AG09319 (cell line): ENCODE data around the gene CRIP3.

Experiments used
- DNase-seq: peaks from one replicate; pipeline ENCODE4 v3.0.0-alpha.2; 2010; ENCODE audit warnings: low read depth; ENCODE audit errors: extremely low read depth
- CTCF ChIP-seq: IDR thresholded peaks from 2 replicates; pipeline ENCODE4 v1.5.1; 2011; ENCODE audit warnings: low read depth, mild to moderate bottlenecking, inconsistent platforms, low read length, moderate library complexity

The CRIP3 gene

GRCh38 chr6:43286980-43287716 lies 21.5 kb downstream of the CRIP3 start:
- no peak for DNase-seq
- no peak for TF ChIP-seq CTCF

- DNase-seq: no peak
- TF ChIP-seq CTCF: no peak
Measured at GRCh38 chr6:43286456-43286979, 22.1 kb downstream of the CRIP3 start.

GRCh38 chr6:43285832-43286231 lies 22.8 kb downstream of the CRIP3 start:
- TF ChIP-seq CTCF: no peak
- no peak for DNase-seq

GRCh38 chr6:43284991-43285781 lies 23.4 kb downstream of the CRIP3 start:
- no peak for TF ChIP-seq CTCF
- DNase-seq: no peak

GRCh38 chr6:43283905-43284304 lies 24.7 kb downstream of the CRIP3 start:
- no peak for TF ChIP-seq CTCF
- DNase-seq: no peak

- TF ChIP-seq CTCF: no peak
- no peak for DNase-seq
Measured at GRCh38 chr6:43283514-43283901, 25.1 kb downstream of the CRIP3 start.
